ENCODE data around the gene PILRA.

DNA sequence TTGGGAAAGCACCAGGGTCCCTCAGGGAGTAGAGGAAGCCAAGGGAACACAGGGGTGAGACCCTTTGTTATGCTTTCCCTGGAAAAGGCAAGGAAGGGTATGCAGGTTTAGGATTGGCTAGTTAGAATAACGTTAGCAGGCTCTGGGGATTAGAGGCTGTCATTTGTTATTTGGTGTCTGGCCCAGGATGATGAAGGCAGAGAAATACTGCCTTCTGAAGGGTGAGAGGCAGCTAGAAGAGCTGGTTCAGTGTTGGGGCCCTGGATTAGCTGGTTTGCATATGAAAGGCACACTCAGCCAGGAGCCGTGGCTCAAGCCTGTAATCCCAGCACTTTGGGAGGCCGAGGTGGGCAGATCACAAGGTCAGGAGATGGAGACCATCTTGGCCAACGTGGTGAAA is 3.0 kb upstream of the PILRA start:
- TF ChIP-seq, protein P1, sequence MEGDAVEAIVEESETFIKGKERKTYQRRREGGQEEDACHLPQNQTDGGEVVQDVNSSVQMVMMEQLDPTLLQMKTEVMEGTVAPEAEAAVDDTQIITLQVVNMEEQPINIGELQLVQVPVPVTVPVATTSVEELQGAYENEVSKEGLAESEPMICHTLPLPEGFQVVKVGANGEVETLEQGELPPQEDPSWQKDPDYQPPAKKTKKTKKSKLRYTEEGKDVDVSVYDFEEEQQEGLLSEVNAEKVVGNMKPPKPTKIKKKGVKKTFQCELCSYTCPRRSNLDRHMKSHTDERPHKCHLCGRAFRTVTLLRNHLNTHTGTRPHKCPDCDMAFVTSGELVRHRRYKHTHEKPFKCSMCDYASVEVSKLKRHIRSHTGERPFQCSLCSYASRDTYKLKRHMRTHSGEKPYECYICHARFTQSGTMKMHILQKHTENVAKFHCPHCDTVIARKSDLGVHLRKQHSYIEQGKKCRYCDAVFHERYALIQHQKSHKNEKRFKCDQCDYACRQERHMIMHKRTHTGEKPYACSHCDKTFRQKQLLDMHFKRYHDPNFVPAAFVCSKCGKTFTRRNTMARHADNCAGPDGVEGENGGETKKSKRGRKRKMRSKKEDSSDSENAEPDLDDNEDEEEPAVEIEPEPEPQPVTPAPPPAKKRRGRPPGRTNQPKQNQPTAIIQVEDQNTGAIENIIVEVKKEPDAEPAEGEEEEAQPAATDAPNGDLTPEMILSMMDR (IDR thresholded peaks at IDR 0.05), result no peak
- no peak for TF ChIP-seq POLR2AphosphoS5 (IDR thresholded peaks at IDR 0.05)
- no peak for TF ChIP-seq POLR2A (IDR thresholded peaks at IDR 0.05)
